HCT116 (cell line): ENCODE measurements around the gene DLEU7. TPM values are rescaled to one million over a fixed set of nuclear protein-coding genes. Genes with fewer than 3 reads are reported as not detected.

ENCODE experiments used
- CEBPB ChIP-seq: IDR thresholded peaks from 2 replicates; pipeline ENCODE4 v1.6.1; 2012; ENCODE audit warnings: low read depth
- CTCF ChIP-seq, 3 experiments: fragments of 200-600 bp in 1 of 3; sonication (generic) in 1 of 3; IDR thresholded peaks in 2 of 3; conservative IDR thresholded peaks in 1 of 3; 2 replicates each; pipeline ENCODE4 v1.5.1; 2012 to 2017; ENCODE audit warnings: low read depth in 2 of 3, low read length in 2 of 3, antibody characterized with exemption in 1 of 3, borderline replicate concordance in 1 of 3, control low read depth in 1 of 3, mild to moderate bottlenecking in 1 of 3, mixed read lengths in 1 of 3, mixed run types in 1 of 3, moderate library complexity in 1 of 3; ENCODE audit not compliant: insufficient read depth in 1 of 3
- EZH2 ChIP-seq: fragments of 200-600 bp; sonication (generic); IDR thresholded peaks from 2 replicates; pipeline ENCODE4 v1.6.1; 2017; ENCODE audit warnings: antibody characterized with exemption, mixed run types
- EZH2phosphoT487 ChIP-seq: fragments of 200-600 bp; IDR thresholded peaks from 2 replicates; pipeline ENCODE4 v1.6.1; 2018; ENCODE audit warnings: antibody characterized with exemption, borderline replicate concordance
- MAX ChIP-seq: IDR thresholded peaks from 2 replicates; pipeline ENCODE4 v1.6.1; 2012
- RAD21 ChIP-seq: IDR thresholded peaks from 2 replicates; pipeline ENCODE4 v1.6.1; 2012; ENCODE audit warnings: low read depth, mild to moderate bottlenecking
- SIN3A ChIP-seq: IDR thresholded peaks from 2 replicates; pipeline ENCODE4 v1.6.1; 2012; ENCODE audit warnings: low read depth
- TCF7L2 ChIP-seq: IDR thresholded peaks from 2 replicates; pipeline ENCODE4 v1.7.0; 2011; ENCODE audit warnings: borderline replicate concordance, inconsistent platforms; ENCODE audit not compliant: insufficient read depth, insufficient read length; ENCODE audit errors: extremely low read depth
- ZBTB33 ChIP-seq: IDR thresholded peaks from 2 replicates; pipeline ENCODE4 v1.6.1; 2011; ENCODE audit warnings: mild to moderate bottlenecking, low read length, moderate library complexity; ENCODE audit not compliant: insufficient replicate concordance; ENCODE audit errors: extremely low read depth
- total RNA-seq: library from RNA; stranded (reverse); gene quantifications from one replicate; pipeline ENCODE4 v1.2.1, GENCODE V29; 2021; ENCODE audit not compliant: unreplicated experiment

Gene DLEU7
- total RNA-seq, 1 experiment from 2014 or later, result not detected

DNA sequence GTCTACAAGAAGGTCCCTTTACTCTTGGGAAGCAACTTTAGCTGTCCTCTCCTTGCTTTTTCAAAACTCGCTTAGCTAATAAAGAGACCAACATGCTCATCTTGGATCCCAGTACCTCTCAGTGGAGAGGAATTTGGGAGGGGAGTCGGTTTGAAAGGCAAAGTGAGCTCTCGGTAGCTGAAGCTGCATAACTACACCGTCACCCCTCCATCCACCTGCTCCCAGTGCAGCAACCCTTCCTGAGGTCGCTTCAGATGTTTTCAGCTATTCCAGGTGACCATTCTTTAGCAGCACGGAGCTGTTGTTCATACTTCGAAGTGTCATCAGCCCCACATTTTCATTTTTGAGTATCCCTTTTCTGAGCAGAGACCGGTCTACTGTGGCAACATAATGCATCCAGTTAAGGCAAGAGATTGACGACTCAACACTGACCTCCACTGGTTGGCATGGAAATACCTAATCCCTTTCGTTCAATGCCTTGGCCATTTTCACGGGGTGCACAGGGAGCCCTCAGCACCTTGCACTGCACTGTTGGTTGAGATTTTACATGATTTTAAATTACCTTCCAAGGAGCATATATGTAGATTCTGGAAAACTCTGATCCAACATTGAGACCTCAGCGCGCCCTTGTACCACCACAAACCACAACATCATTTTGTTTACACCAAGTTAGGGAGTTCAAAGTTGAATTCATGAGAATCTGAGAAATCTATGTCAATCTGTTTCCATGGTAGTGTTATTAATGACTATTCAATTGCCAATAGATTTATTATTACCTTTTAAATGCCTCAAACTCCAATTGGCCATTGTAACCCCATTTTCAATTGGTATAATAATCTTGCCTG lies 42.2 kb downstream of the DLEU7 start (continued):
- peak; percentile 38 to 64 (median 59); a peak in 5 of 6 replicates for TF ChIP-seq CTCF (IDR thresholded peaks at IDR 0.05 in 2 of 3, conservative IDR thresholded peaks at IDR 0.05 in 1 of 3; ENCODE audit: borderline replicate concordance in 1 of 3, insufficient read depth in 1 of 3, low read depth in 2 of 3, low read length in 2 of 3)
- no peak for TF ChIP-seq SIN3A
- no peak for TF ChIP-seq TCF7L2
- no peak for TF ChIP-seq EZH2
- TF ChIP-seq ZBTB33, result no peak
- TF ChIP-seq MAX, result no peak
- peak; percentile 79 for TF ChIP-seq RAD21
- TF ChIP-seq EZH2phosphoT487, result no peak
- no peak for TF ChIP-seq CEBPB
